Ectodermal cell (in vitro differentiated cells): ENCODE data around the gene SMG5. TPM values are rescaled to one million over a fixed set of nuclear protein-coding genes. Genes with fewer than 3 reads are reported as not detected.
"Not testable (repeated sequence)": the region's sequence is repeated elsewhere in the genome, so short reads cannot be mapped to it uniquely, and the experiment has no call there.

Source experiments
- H3K27ac ChIP-seq: 2 replicates; pipeline ENCODE4 v1.7.0; 2013; ENCODE audit warnings: mild to moderate bottlenecking, low read depth, low read length; ENCODE audit not compliant: insufficient read depth, poor library complexity, severe bottlenecking
- H3K27me3 ChIP-seq: 2 replicates; pipeline ENCODE4 v1.7.0; 2013; ENCODE audit warnings: mild to moderate bottlenecking, low read length; ENCODE audit not compliant: insufficient read depth, control insufficient read depth, poor library complexity, severe bottlenecking
- H3K36me3 ChIP-seq: one replicate; pipeline ENCODE4 v1.7.0; 2013; ENCODE audit warnings: low read length; ENCODE audit not compliant: control insufficient read depth, insufficient read depth
- H3K4me1 ChIP-seq: one replicate; pipeline ENCODE4 v1.7.0; 2013; ENCODE audit warnings: low read length; ENCODE audit not compliant: control insufficient read depth, insufficient read depth
- H3K4me3 ChIP-seq: 2 replicates; pipeline ENCODE4 v1.7.0; 2013; ENCODE audit warnings: low read depth, low read length, control low read depth; ENCODE audit not compliant: insufficient read depth
- H3K9me3 ChIP-seq: 2 replicates; pipeline ENCODE4 v1.7.0; 2013; ENCODE audit warnings: mild to moderate bottlenecking, low read length, moderate library complexity; ENCODE audit not compliant: control insufficient read depth
- WGBS, 2 experiments: methylation state at CpG; one replicate each; pipeline ENCODE4 v1.1.7; 2013; ENCODE audit warnings: missing lambda C conversion rate in 2 of 2; 5-methylcytosine and 5-hydroxymethylcytosine counted together
- polyA plus RNA-seq, 4 experiments: library from polyadenylated mRNA; stranded (reverse); fragments of 50-300 nt; gene quantifications; one replicate each; pipeline ENCODE4 v1.2.3, GENCODE V29; 2013

SMG5 gene, protein sequence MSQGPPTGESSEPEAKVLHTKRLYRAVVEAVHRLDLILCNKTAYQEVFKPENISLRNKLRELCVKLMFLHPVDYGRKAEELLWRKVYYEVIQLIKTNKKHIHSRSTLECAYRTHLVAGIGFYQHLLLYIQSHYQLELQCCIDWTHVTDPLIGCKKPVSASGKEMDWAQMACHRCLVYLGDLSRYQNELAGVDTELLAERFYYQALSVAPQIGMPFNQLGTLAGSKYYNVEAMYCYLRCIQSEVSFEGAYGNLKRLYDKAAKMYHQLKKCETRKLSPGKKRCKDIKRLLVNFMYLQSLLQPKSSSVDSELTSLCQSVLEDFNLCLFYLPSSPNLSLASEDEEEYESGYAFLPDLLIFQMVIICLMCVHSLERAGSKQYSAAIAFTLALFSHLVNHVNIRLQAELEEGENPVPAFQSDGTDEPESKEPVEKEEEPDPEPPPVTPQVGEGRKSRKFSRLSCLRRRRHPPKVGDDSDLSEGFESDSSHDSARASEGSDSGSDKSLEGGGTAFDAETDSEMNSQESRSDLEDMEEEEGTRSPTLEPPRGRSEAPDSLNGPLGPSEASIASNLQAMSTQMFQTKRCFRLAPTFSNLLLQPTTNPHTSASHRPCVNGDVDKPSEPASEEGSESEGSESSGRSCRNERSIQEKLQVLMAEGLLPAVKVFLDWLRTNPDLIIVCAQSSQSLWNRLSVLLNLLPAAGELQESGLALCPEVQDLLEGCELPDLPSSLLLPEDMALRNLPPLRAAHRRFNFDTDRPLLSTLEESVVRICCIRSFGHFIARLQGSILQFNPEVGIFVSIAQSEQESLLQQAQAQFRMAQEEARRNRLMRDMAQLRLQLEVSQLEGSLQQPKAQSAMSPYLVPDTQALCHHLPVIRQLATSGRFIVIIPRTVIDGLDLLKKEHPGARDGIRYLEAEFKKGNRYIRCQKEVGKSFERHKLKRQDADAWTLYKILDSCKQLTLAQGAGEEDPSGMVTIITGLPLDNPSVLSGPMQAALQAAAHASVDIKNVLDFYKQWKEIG
- polyA plus RNA-seq (2013, experiment 1 of 4), result 92.2 TPM
- polyA plus RNA-seq (2013, experiment 2 of 4), result 96.4 TPM
- polyA plus RNA-seq (2013, experiment 3 of 4), result 64.9 TPM
- 71.2 TPM for polyA plus RNA-seq (2013, experiment 4 of 4)

DNA sequence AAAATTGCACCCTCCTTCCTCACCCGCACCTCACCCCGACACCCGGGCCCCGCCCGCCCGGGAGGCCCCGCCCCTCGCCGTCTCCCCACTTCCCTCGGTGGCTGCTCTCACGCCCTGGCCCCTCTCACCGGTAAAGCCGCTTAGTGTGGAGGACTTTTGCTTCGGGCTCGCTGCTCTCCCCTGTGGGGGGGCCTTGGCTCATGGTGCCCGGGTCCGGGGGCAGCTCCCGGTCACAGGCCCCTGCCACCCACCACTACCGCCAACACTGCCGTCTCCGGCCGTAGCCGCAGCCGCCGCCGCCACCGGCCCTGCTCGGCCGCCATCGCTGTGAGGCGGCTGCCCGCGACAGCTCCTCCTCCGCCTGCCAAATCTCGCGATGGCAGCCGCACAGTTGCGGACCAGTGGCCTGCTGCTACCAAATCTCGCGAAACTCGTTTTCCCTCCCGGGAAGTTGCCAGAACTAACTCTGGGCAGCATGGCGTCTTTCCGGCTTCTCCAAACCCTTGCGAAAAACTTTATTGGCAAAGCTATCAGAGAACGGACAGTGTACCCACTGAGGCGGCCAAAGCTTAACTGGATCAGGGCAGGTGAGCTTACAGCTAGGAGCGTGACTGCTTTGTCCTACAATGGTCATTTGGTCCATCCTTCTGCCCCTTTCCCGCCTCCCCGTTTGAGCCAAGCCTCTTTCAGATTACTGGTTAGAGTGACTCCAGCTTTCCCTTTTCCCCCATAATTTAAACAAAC lies at the start of gene SMG5:
TSS of gene SMG5 (minus strand) at position 347 of the 744 bp plus-strand sequence. CDS start at position 202, 145 bp downstream.
- peak within 1 kb of the TSS; percentile 71 for H3K4me3 ChIP-seq
- peaks cover 13% of the 10 kb centered on the region for H3K36me3 ChIP-seq
- H3K27me3 ChIP-seq, result no peaks in the 10 kb centered on the region
- H3K4me1 ChIP-seq, result peaks cover 10% of the 10 kb centered on the region
- H3K27ac ChIP-seq, result peak within 1 kb of the TSS; percentile 67
- 0 to 1% methylated on average over 50 of the region's 50 CpGs for WGBS, 2 experiments
- no peaks in the 10 kb centered on the region for H3K9me3 ChIP-seq

- H3K36me3 ChIP-seq, result peaks cover 62% of the 10 kb centered on the region
- not testable (repeated sequence) for H3K27ac ChIP-seq, H3K27me3 ChIP-seq, H3K4me1 ChIP-seq, H3K4me3 ChIP-seq, H3K9me3 ChIP-seq
- 96 to 97% methylated on average over 8 to 9 of the region's 9 CpGs for WGBS, 2 experiments
These were observed 40.6 kb upstream of the SMG5 start for GRCh38 chr1:156323179-156323578.

- Histone ChIP-seq H3K9me3 (no peaks in the 10 kb centered on the region), H3K36me3 (peaks cover 86% of the 10 kb centered on the region)
These were observed 37.9 kb upstream of the SMG5 start for GRCh38 chr1:156320560-156320959.

GRCh38 chr1:156319664-156320063 lies 37.0 kb upstream of the SMG5 start:
- H3K27ac ChIP-seq, result no peak overlapping the region
- H3K4me1 ChIP-seq, result no peaks in the 10 kb centered on the region
- 100% methylated on average over 1 of the region's 1 CpG; no CpG with 5 or more reads in 1 of the 2 experiments for WGBS, 2 experiments
- no peaks in the 10 kb centered on the region for H3K9me3 ChIP-seq
- H3K36me3 ChIP-seq, result peaks cover 83% of the 10 kb centered on the region
- no peak overlapping the region for H3K4me3 ChIP-seq
- no peaks in the 10 kb centered on the region for H3K27me3 ChIP-seq

More at GRCh38 chr1:156320560-156320959, 37.9 kb upstream of the SMG5 start:
- Histone ChIP-seq H3K27ac (no peak overlapping the region), H3K4me1 (no peaks in the 10 kb centered on the region), H3K27me3 (no peaks in the 10 kb centered on the region), H3K4me3 (no peak overlapping the region)
- WGBS, 2 experiments, result 94 to 95% methylated on average over 3 of the region's 3 CpGs

GRCh38 chr1:156316909-156317308 lies 34.3 kb upstream of the SMG5 start:
- Histone ChIP-seq H3K36me3 (peaks cover 80% of the 10 kb centered on the region), H3K27me3 (no peaks in the 10 kb centered on the region), H3K9me3 (no peaks in the 10 kb centered on the region), H3K27ac (no peak overlapping the region), H3K4me3 (no peak overlapping the region), H3K4me1 (no peaks in the 10 kb centered on the region)
- 94% methylated on average over 7 of the region's 7 CpGs for WGBS, 2 experiments

GRCh38 chr1:156310962-156311361 lies 28.3 kb upstream of the SMG5 start:
- H3K27me3 ChIP-seq, result no peaks in the 10 kb centered on the region
- H3K27ac ChIP-seq, result no peak overlapping the region
- H3K4me1 ChIP-seq, result no peaks in the 10 kb centered on the region
- peaks cover 65% of the 10 kb centered on the region for H3K36me3 ChIP-seq
- H3K4me3 ChIP-seq, result no peak overlapping the region
- H3K9me3 ChIP-seq, result no peaks in the 10 kb centered on the region
- 94 to 96% methylated on average over 6 of the region's 6 CpGs for WGBS, 2 experiments

GRCh38 chr1:156308078-156308477 lies 25.5 kb upstream of the SMG5 start:
- Histone ChIP-seq H3K27ac (no peak overlapping the region), H3K36me3 (peaks cover 50% of the 10 kb centered on the region), H3K4me3 (no peak overlapping the region), H3K9me3 (no peaks in the 10 kb centered on the region), H3K4me1 (no peaks in the 10 kb centered on the region), H3K27me3 (no peaks in the 10 kb centered on the region)

GRCh38 chr1:156305215-156305614 lies 22.6 kb upstream of the SMG5 start:
- no peaks in the 10 kb centered on the region for H3K9me3 ChIP-seq
- no peaks in the 10 kb centered on the region for H3K4me1 ChIP-seq
- H3K4me3 ChIP-seq, result no peak overlapping the region
- H3K27me3 ChIP-seq, result no peaks in the 10 kb centered on the region
- peaks cover 27% of the 10 kb centered on the region for H3K36me3 ChIP-seq
- WGBS, 2 experiments, result 96 to 98% methylated on average over 2 of the region's 2 CpGs
- no peak overlapping the region for H3K27ac ChIP-seq

- WGBS, 2 experiments, result 94 to 96% methylated on average over 3 to 4 of the region's 4 CpGs
These were observed 20.6 kb upstream of the SMG5 start for GRCh38 chr1:156303241-156303640.

More at GRCh38 chr1:156303241-156303640, 20.6 kb upstream of the SMG5 start:
- H3K36me3 ChIP-seq, result peaks cover 7% of the 10 kb centered on the region
- H3K27me3 ChIP-seq, result no peaks in the 10 kb centered on the region
- H3K4me3 ChIP-seq, result no peak overlapping the region
- no peaks in the 10 kb centered on the region for H3K4me1 ChIP-seq
- H3K9me3 ChIP-seq, result no peaks in the 10 kb centered on the region
- H3K27ac ChIP-seq, result no peak overlapping the region
